Measurements from ENCODE around the gene AR. TPM values are rescaled to one million over a fixed set of nuclear protein-coding genes. Genes with fewer than 3 reads are reported as not detected.
"Not testable (repeated sequence)": the region's sequence is repeated elsewhere in the genome, so short reads cannot be mapped to it uniquely, and the experiment has no call there.

The AR gene
- total and polyA plus RNA-seq, 4 donors = 2.8 to 67.4 (median 22.9) TPM

DNA sequence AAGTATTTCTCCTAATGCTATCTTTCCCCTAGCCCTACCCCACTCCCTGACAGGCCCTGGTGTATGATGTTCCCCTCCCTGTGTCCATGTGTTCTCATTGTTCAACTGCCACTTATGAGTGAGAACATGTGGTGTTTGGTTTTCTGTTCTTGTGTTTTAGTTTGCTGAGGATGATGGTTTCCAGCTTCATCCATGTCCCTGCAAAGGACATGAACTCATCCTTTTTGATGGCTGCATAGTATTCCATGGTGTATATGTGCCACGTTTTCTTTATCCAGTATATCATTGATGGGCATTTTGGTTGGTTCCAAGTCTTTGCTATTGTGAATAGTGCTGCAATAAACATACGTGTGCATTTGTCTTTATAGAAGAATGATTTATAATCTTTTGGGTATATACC lies 126.9 kb downstream of the AR start:
- not testable (repeated sequence) for H3K27me3 ChIP-seq (ENCODE audit: control insufficient read depth in 4 of 4, insufficient read depth in 4 of 4, low read length in 3 of 4); H3K36me3 ChIP-seq (ENCODE audit: control insufficient read depth in 4 of 4, insufficient read depth in 3 of 4, low read depth in 1 of 4, low read length in 3 of 4); H3K4me1 ChIP-seq (ENCODE audit: control insufficient read depth in 4 of 4, insufficient read depth in 4 of 4, low read length in 3 of 4); H3K27ac ChIP-seq (ENCODE audit: low read depth in 1 of 2, low read length in 2 of 2); H3K9ac ChIP-seq (ENCODE audit: low read depth in 1 of 2, low read length in 2 of 2); H3K4me3 ChIP-seq (ENCODE audit: low read depth in 1 of 3, low read length in 3 of 3); DNase-seq (ENCODE audit: low spot score); H3K9me3 ChIP-seq (ENCODE audit: control insufficient read depth in 4 of 4, low read length in 3 of 4)
- WGBS = 85% methylated on average over 2 of the region's 2 CpGs

DNA sequence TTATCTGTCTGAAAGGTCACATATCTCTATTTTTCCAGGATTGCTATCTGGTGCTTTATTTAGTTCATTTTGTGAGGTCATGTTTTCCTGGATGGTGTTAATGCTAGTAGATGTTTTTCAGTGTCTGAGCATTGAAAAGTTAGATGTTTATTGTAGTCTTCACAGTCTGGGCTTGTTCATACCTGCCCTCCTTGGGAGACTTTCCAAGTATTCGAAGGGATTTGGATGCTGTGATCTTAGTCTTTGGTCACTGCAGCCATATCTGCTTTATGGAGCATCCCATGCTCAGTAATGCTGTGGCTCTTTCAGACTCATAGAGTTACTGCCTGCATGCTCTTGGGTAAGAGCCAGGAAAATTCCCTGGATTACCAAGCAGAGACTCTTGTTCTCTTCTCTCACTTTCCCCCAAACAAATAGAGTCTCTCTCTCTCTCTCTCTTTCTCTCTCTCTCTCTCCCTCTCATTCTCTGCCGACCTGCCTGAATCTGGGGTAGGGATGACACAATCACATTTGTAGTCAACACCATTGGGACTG lies 130.0 kb downstream of the AR start:
- 57% methylated on average over 2 of the region's 2 CpGs for WGBS
- no peaks in the 10 kb centered on the region for H3K9me3 ChIP-seq (ENCODE audit: control insufficient read depth in 4 of 4, low read length in 3 of 4)
- peaks cover 0 to 2% (median 0%) of the 10 kb centered on the region in 4 donors for H3K36me3 ChIP-seq (ENCODE audit: control insufficient read depth in 4 of 4, insufficient read depth in 3 of 4, low read depth in 1 of 4, low read length in 3 of 4)
- H3K27me3 ChIP-seq (ENCODE audit: control insufficient read depth in 4 of 4, insufficient read depth in 4 of 4, low read length in 3 of 4) = no peaks in the 10 kb centered on the region
- TF ChIP-seq HNF4A (conservative IDR thresholded peaks at IDR 0.05) = no peak
- no peak for TF ChIP-seq NR2F2 (IDR thresholded peaks at IDR 0.05)
- TF ChIP-seq FOXA2 (IDR thresholded peaks at IDR 0.05) = no peak
- TF ChIP-seq, protein P1, sequence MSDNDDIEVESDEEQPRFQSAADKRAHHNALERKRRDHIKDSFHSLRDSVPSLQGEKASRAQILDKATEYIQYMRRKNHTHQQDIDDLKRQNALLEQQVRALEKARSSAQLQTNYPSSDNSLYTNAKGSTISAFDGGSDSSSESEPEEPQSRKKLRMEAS (IDR thresholded peaks at IDR 0.05) = no peak
- TF ChIP-seq, protein P2, sequence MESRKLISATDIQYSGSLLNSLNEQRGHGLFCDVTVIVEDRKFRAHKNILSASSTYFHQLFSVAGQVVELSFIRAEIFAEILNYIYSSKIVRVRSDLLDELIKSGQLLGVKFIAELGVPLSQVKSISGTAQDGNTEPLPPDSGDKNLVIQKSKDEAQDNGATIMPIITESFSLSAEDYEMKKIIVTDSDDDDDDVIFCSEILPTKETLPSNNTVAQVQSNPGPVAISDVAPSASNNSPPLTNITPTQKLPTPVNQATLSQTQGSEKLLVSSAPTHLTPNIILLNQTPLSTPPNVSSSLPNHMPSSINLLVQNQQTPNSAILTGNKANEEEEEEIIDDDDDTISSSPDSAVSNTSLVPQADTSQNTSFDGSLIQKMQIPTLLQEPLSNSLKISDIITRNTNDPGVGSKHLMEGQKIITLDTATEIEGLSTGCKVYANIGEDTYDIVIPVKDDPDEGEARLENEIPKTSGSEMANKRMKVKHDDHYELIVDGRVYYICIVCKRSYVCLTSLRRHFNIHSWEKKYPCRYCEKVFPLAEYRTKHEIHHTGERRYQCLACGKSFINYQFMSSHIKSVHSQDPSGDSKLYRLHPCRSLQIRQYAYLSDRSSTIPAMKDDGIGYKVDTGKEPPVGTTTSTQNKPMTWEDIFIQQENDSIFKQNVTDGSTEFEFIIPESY (IDR thresholded peaks at IDR 0.05) = no peak
- no peak for TF ChIP-seq EGR1 (IDR thresholded peaks at IDR 0.05; ENCODE audit: low read depth in 2 of 2)
- TF ChIP-seq, protein P3, sequence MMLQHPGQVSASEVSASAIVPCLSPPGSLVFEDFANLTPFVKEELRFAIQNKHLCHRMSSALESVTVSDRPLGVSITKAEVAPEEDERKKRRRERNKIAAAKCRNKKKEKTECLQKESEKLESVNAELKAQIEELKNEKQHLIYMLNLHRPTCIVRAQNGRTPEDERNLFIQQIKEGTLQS (IDR thresholded peaks at IDR 0.05) = no peak
- TF ChIP-seq HNF4G (IDR thresholded peaks at IDR 0.05) = no peak
- no peak for TF ChIP-seq RAD21 (IDR thresholded peaks at IDR 0.05)
- no peak for TF ChIP-seq FOXA1 (IDR thresholded peaks at IDR 0.05)
- TF ChIP-seq, protein P4, sequence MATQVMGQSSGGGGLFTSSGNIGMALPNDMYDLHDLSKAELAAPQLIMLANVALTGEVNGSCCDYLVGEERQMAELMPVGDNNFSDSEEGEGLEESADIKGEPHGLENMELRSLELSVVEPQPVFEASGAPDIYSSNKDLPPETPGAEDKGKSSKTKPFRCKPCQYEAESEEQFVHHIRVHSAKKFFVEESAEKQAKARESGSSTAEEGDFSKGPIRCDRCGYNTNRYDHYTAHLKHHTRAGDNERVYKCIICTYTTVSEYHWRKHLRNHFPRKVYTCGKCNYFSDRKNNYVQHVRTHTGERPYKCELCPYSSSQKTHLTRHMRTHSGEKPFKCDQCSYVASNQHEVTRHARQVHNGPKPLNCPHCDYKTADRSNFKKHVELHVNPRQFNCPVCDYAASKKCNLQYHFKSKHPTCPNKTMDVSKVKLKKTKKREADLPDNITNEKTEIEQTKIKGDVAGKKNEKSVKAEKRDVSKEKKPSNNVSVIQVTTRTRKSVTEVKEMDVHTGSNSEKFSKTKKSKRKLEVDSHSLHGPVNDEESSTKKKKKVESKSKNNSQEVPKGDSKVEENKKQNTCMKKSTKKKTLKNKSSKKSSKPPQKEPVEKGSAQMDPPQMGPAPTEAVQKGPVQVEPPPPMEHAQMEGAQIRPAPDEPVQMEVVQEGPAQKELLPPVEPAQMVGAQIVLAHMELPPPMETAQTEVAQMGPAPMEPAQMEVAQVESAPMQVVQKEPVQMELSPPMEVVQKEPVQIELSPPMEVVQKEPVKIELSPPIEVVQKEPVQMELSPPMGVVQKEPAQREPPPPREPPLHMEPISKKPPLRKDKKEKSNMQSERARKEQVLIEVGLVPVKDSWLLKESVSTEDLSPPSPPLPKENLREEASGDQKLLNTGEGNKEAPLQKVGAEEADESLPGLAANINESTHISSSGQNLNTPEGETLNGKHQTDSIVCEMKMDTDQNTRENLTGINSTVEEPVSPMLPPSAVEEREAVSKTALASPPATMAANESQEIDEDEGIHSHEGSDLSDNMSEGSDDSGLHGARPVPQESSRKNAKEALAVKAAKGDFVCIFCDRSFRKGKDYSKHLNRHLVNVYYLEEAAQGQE (IDR thresholded peaks at IDR 0.05) = no peak
- TF ChIP-seq JUND (IDR thresholded peaks at IDR 0.05) = no peak
- H3K4me3 ChIP-seq (ENCODE audit: low read depth in 1 of 3, low read length in 3 of 3) = no peak overlapping the region
- peaks cover 0 to 5% (median 0%) of the 10 kb centered on the region in 4 donors for H3K4me1 ChIP-seq (ENCODE audit: control insufficient read depth in 4 of 4, insufficient read depth in 4 of 4, low read length in 3 of 4)
- no peak for DNase-seq (ENCODE audit: low spot score)
- H3K9ac ChIP-seq (ENCODE audit: low read depth in 1 of 2, low read length in 2 of 2) = no peak overlapping the region
- no peak overlapping the region for H3K27ac ChIP-seq (ENCODE audit: low read depth in 1 of 2, low read length in 2 of 2)

DNA sequence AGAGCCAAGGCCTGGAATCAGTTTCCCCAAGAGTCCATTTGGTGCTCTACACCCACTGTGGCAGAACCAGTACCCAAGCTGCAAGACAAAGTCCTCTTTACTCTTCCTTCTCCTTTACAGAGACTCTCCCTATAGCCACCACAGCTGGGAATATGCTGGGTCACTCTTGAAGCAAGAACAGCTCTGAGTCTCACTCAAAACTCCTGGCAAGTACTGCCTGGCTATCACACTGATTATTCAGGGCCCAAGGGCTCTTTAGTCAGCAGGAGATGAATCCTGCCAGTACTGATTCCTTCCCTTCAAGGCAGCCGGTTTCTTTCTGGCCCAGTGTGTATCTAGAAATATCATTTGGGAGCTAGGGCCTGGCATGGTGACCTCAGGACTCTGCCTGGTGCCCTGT lies 130.9 kb downstream of the AR start:
- no peak overlapping the region for H3K4me3 ChIP-seq (ENCODE audit: low read depth in 1 of 3, low read length in 3 of 3)
- H3K27ac ChIP-seq (ENCODE audit: low read depth in 1 of 2, low read length in 2 of 2) = no peak overlapping the region
- no peaks in the 10 kb centered on the region for H3K9me3 ChIP-seq (ENCODE audit: control insufficient read depth in 4 of 4, low read length in 3 of 4)
- peaks cover 0 to 5% (median 0%) of the 10 kb centered on the region in 4 donors for H3K4me1 ChIP-seq (ENCODE audit: control insufficient read depth in 4 of 4, insufficient read depth in 4 of 4, low read length in 3 of 4)
- H3K9ac ChIP-seq (ENCODE audit: low read depth in 1 of 2, low read length in 2 of 2) = no peak overlapping the region
- no peak for TF ChIP-seq TAF1 (conservative IDR thresholded peaks at IDR 0.05)
- TF ChIP-seq, protein P5, sequence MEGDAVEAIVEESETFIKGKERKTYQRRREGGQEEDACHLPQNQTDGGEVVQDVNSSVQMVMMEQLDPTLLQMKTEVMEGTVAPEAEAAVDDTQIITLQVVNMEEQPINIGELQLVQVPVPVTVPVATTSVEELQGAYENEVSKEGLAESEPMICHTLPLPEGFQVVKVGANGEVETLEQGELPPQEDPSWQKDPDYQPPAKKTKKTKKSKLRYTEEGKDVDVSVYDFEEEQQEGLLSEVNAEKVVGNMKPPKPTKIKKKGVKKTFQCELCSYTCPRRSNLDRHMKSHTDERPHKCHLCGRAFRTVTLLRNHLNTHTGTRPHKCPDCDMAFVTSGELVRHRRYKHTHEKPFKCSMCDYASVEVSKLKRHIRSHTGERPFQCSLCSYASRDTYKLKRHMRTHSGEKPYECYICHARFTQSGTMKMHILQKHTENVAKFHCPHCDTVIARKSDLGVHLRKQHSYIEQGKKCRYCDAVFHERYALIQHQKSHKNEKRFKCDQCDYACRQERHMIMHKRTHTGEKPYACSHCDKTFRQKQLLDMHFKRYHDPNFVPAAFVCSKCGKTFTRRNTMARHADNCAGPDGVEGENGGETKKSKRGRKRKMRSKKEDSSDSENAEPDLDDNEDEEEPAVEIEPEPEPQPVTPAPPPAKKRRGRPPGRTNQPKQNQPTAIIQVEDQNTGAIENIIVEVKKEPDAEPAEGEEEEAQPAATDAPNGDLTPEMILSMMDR (IDR thresholded peaks at IDR 0.05; ENCODE audit: low read depth, low read length, missing input control) = no peak
- 94% methylated on average over 1 of the region's 1 CpG for WGBS
- DNase-seq (ENCODE audit: low spot score) = no peak
- H3K36me3 ChIP-seq (ENCODE audit: control insufficient read depth in 4 of 4, insufficient read depth in 3 of 4, low read depth in 1 of 4, low read length in 3 of 4) = peaks cover 0 to 2% (median 0%) of the 10 kb centered on the region in 4 donors
- H3K27me3 ChIP-seq (ENCODE audit: control insufficient read depth in 4 of 4, insufficient read depth in 4 of 4, low read length in 3 of 4) = no peaks in the 10 kb centered on the region

All from liver (tissue), 9 donors.